ENCODE measurements around the gene HORMAD2. TPM values are rescaled to one million over a fixed set of nuclear protein-coding genes. Genes with fewer than 3 reads are reported as not detected.

HORMAD2 gene
- total and polyA plus RNA-seq, 2 donors (not counting 1 experiment from before 2014, with no cell fraction given) = not detected

GRCh38 chr22:30220338-30221012 lies 140.2 kb downstream of the HORMAD2 start:
- Histone ChIP-seq H3K4me1 (ENCODE audit: control insufficient read depth, extremely low read depth, insufficient read depth, low read length) (peaks cover 5% of the 10 kb centered on the region), H3K4me3 (replicated peaks in 1 of 4; ENCODE audit: control extremely low read depth in 1 of 4, insufficient read depth in 1 of 4, low read depth in 3 of 4, low read length in 4 of 4) (no peak overlapping the region), H3K9me3 (ENCODE audit: control insufficient read depth, insufficient read depth, low read depth, low read length) (no peaks in the 10 kb centered on the region), H3K27me3 (ENCODE audit: control insufficient read depth, insufficient read depth, low read length) (no peaks in the 10 kb centered on the region), H2AFZ (ENCODE audit: low read length) (no peak overlapping the region), H3K36me3 (ENCODE audit: control insufficient read depth, insufficient read depth, low read length) (no peaks in the 10 kb centered on the region), H4K20me1 (ENCODE audit: control insufficient read depth, extremely low read depth, insufficient read depth, low read length) (no peaks in the 10 kb centered on the region), H3K4me2 (ENCODE audit: extremely low read depth, insufficient read depth, low read length) (no peak overlapping the region), H3K27ac (ENCODE audit: insufficient read depth, low read length) (no peak overlapping the region), H3K9ac (ENCODE audit: insufficient read depth, low read length) (no peak overlapping the region), H3K79me2 (ENCODE audit: control insufficient read depth, insufficient read depth, low read length) (no peaks in the 10 kb centered on the region)
- TF ChIP-seq EZH2 (IDR thresholded peaks at IDR 0.05; ENCODE audit: low read length, missing control alignments) (no peak), CTCF (conservative IDR thresholded peaks at IDR 0.05 in 1 of 2, IDR thresholded peaks at IDR 0.05 in 1 of 2; ENCODE audit: low read depth in 1 of 2, low read length in 2 of 2) (no peak)
- DNase-seq (ENCODE audit: low read depth in 2 of 2) = no peak

- H2AFZ ChIP-seq (ENCODE audit: low read length) = no peak overlapping the region
These were observed 141.1 kb downstream of the HORMAD2 start for GRCh38 chr22:30221121-30221992.

More at GRCh38 chr22:30221121-30221992, 141.1 kb downstream of the HORMAD2 start:
- Histone ChIP-seq H3K4me2 (ENCODE audit: extremely low read depth, insufficient read depth, low read length) (no peak overlapping the region), H3K4me3 (replicated peaks in 1 of 4; ENCODE audit: control extremely low read depth in 1 of 4, insufficient read depth in 1 of 4, low read depth in 3 of 4, low read length in 4 of 4) (no peak overlapping the region), H3K27me3 (ENCODE audit: control insufficient read depth, insufficient read depth, low read length) (no peaks in the 10 kb centered on the region), H3K79me2 (ENCODE audit: control insufficient read depth, insufficient read depth, low read length) (no peaks in the 10 kb centered on the region), H3K27ac (ENCODE audit: insufficient read depth, low read length) (no peak overlapping the region), H4K20me1 (ENCODE audit: control insufficient read depth, extremely low read depth, insufficient read depth, low read length) (no peaks in the 10 kb centered on the region), H3K4me1 (ENCODE audit: control insufficient read depth, extremely low read depth, insufficient read depth, low read length) (peaks cover 5% of the 10 kb centered on the region), H3K36me3 (ENCODE audit: control insufficient read depth, insufficient read depth, low read length) (no peaks in the 10 kb centered on the region), H3K9me3 (ENCODE audit: control insufficient read depth, insufficient read depth, low read depth, low read length) (no peaks in the 10 kb centered on the region), H3K9ac (ENCODE audit: insufficient read depth, low read length) (no peak overlapping the region)
- no peak for TF ChIP-seq EZH2 (IDR thresholded peaks at IDR 0.05; ENCODE audit: low read length, missing control alignments)
- TF ChIP-seq CTCF (conservative IDR thresholded peaks at IDR 0.05 in 1 of 2, IDR thresholded peaks at IDR 0.05 in 1 of 2; ENCODE audit: low read depth in 1 of 2, low read length in 2 of 2) = no peak
- DNase-seq (ENCODE audit: low read depth in 2 of 2) = no peak
